H1 (cell line): ENCODE data around the gene NUDT4B. TPM values are rescaled to one million over a fixed set of nuclear protein-coding genes. Genes with fewer than 3 reads are reported as not detected.
"Not testable (repeated sequence)": the region's sequence is repeated elsewhere in the genome, so short reads cannot be mapped to it uniquely, and the experiment has no call there.

Source experiments
- CTCF ChIA-PET: fragments of 300-600 bp; sonication (Branson Sonifier 250); formaldehyde crosslinking; loops from one replicate; lab custom pipeline; 2021; ENCODE audit not compliant: partially characterized antibody; lab: Charles Lee
- POLR2A ChIA-PET: fragments of 300-600 bp; sonication (Branson Sonifier 250); formaldehyde crosslinking; loops from one replicate; lab custom pipeline; 2021; ENCODE audit warnings: inconsistent platforms; ENCODE audit not compliant: partially characterized antibody; lab: Charles Lee
- DNase-seq, 2 experiments: peaks; one replicate each; pipeline versions ENCODE4 v3.0.0 to v3.0.0-alpha.2; 2010 to 2022; ENCODE audit warnings: low spot score in 2 of 2, low read depth in 1 of 2, mixed read lengths in 1 of 2
- FAIRE-seq: peaks from 2 replicates; lab custom pipeline; 2011; peaks lifted over from hg19 to GRCh38; lab: Jason Lieb, UNC
- H2AFZ ChIP-seq: 2 replicates; pipeline ENCODE4 v1.8.1; 2012; ENCODE audit warnings: low read length, inconsistent platforms
- H2AK5ac ChIP-seq: 2 replicates; pipeline ENCODE4 v1.6.1; 2013; ENCODE audit warnings: low read depth, low read length
- H2BK120ac ChIP-seq: replicated peaks from 2 replicates; pipeline ENCODE3; 2013; ENCODE audit warnings: low read depth, low read length, inconsistent platforms
- H2BK12ac ChIP-seq: 2 replicates; pipeline ENCODE4 v1.6.1; 2013; ENCODE audit warnings: low read depth, low read length
- H2BK15ac ChIP-seq: 2 replicates; pipeline ENCODE4 v1.6.1; 2013; ENCODE audit warnings: low read length
- H2BK20ac ChIP-seq: 2 replicates; pipeline ENCODE4 v1.6.1; 2013; ENCODE audit warnings: low read length
- H2BK5ac ChIP-seq: 2 replicates; pipeline ENCODE4 v1.6.1; 2013; ENCODE audit warnings: low read depth, low read length
- H3K14ac ChIP-seq: 2 replicates; pipeline ENCODE4 v1.6.1; 2013; ENCODE audit warnings: inconsistent platforms; ENCODE audit not compliant: insufficient read length
- H3K18ac ChIP-seq: 2 replicates; pipeline ENCODE4 v1.6.1; 2013; ENCODE audit warnings: low read length; ENCODE audit errors: extremely low read depth
- H3K23ac ChIP-seq: 2 replicates; pipeline ENCODE4 v1.6.1; 2013; ENCODE audit warnings: inconsistent platforms; ENCODE audit not compliant: insufficient read length
- H3K23me2 ChIP-seq: 2 replicates; pipeline ENCODE4 v1.6.1; 2013; ENCODE audit warnings: low read depth, low read length
- H3K27ac ChIP-seq: 2 replicates; pipeline ENCODE4 v1.6.1; 2011; ENCODE audit warnings: low read depth, low read length, inconsistent platforms
- H3K27me3 ChIP-seq, 4 experiments: replicated peaks in 1 of 4; 1 replicate in 1 of 4; 2 replicates in 3 of 4; pipeline versions ENCODE4 v1.6.1 to v1.8.1; 2011 to 2013; ENCODE audit warnings: low read length in 3 of 4, mild to moderate bottlenecking in 3 of 4, inconsistent platforms in 2 of 4, mixed read lengths in 2 of 4, moderate library complexity in 1 of 4; ENCODE audit not compliant: control insufficient read depth in 3 of 4, insufficient read depth in 3 of 4; ENCODE audit errors: extremely low read depth in 1 of 4
- H3K36me3 ChIP-seq, 4 experiments: 2 replicates each; pipeline versions ENCODE4 v1.6.1 to v1.8.1; 2011 to 2013; ENCODE audit warnings: mild to moderate bottlenecking in 4 of 4, low read length in 3 of 4, moderate library complexity in 2 of 4, control low read depth in 1 of 4, inconsistent platforms in 1 of 4; ENCODE audit not compliant: insufficient read depth in 4 of 4, control insufficient read depth in 2 of 4
- H3K4ac ChIP-seq: replicated peaks from 2 replicates; pipeline ENCODE3; 2013; ENCODE audit warnings: low read length, low read depth, mixed read lengths, inconsistent platforms; ENCODE audit not compliant: insufficient read length
- H3K4me1 ChIP-seq, 4 experiments: replicated peaks in 1 of 4; 1 replicate in 1 of 4; 2 replicates in 3 of 4; pipeline versions ENCODE4 v1.6.1 to v1.8.1; 2011 to 2013; ENCODE audit warnings: low read length in 3 of 4, inconsistent platforms in 2 of 4, mixed read lengths in 1 of 4; ENCODE audit not compliant: insufficient read depth in 4 of 4, control insufficient read depth in 3 of 4
- H3K4me2 ChIP-seq, 2 experiments: 2 replicates each; pipeline versions ENCODE4 v1.6.1 to v1.8.1; 2011 to 2013; ENCODE audit warnings: low read depth in 2 of 2, low read length in 2 of 2, control low read depth in 1 of 2, inconsistent platforms in 1 of 2, mild to moderate bottlenecking in 1 of 2; ENCODE audit not compliant: insufficient read depth in 1 of 2
- H3K4me3 ChIP-seq, 4 experiments: fragments of 200-600, 300-600 bp in 1 of 4; sonication (generic), shearing (Covaris generic), sonication (Bioruptor Twin) in 1 of 4; 2 replicates each; pipeline versions ENCODE4 v1.5.1 to v1.8.1; 2011 to 2016; ENCODE audit warnings: low read length in 4 of 4, low read depth in 3 of 4, control low read depth in 2 of 4, inconsistent platforms in 2 of 4, mild to moderate bottlenecking in 2 of 4, mixed read lengths in 1 of 4, moderate library complexity in 1 of 4; ENCODE audit not compliant: insufficient read depth in 2 of 4; ENCODE audit errors: extremely low read depth in 1 of 4
- H3K56ac ChIP-seq: replicated peaks from 2 replicates; pipeline ENCODE3; 2013; ENCODE audit warnings: low read depth, mild to moderate bottlenecking, mixed read lengths, low read length, inconsistent platforms; ENCODE audit not compliant: insufficient read length
- H3K79me1 ChIP-seq: 2 replicates; pipeline ENCODE4 v1.6.1; 2013; ENCODE audit warnings: low read depth, low read length, control low read depth
- H3K79me2 ChIP-seq, 2 experiments: 2 replicates each; pipeline versions ENCODE4 v1.6.1 to v1.8.1; 2012 to 2013; ENCODE audit warnings: low read length in 2 of 2, mild to moderate bottlenecking in 2 of 2, inconsistent platforms in 1 of 2; ENCODE audit not compliant: insufficient read depth in 2 of 2, control insufficient read depth in 1 of 2
- H3K9ac ChIP-seq, 4 experiments: replicated peaks in 1 of 4; 1 replicate in 1 of 4; 2 replicates in 3 of 4; pipeline versions ENCODE4 v1.6.1 to v1.8.1; 2011 to 2013; ENCODE audit warnings: low read depth in 3 of 4, low read length in 3 of 4, control low read depth in 2 of 4, mild to moderate bottlenecking in 2 of 4, moderate library complexity in 2 of 4, inconsistent platforms in 1 of 4; ENCODE audit errors: extremely low read depth in 1 of 4
- H3K9me3 ChIP-seq, 2 experiments: 2 replicates each; pipeline versions ENCODE4 v1.6.1 to v1.8.1; 2012 to 2013; ENCODE audit warnings: mild to moderate bottlenecking in 2 of 2, moderate library complexity in 2 of 2, control low read depth in 1 of 2, inconsistent platforms in 1 of 2, low read depth in 1 of 2, low read length in 1 of 2, mixed read lengths in 1 of 2; ENCODE audit not compliant: insufficient read depth in 2 of 2
- H4K20me1 ChIP-seq, 2 experiments: replicated peaks in 1 of 2; 2 replicates each; pipeline versions ENCODE3 to v1.8.1; 2011 to 2013; ENCODE audit warnings: inconsistent platforms in 2 of 2, low read length in 2 of 2, mild to moderate bottlenecking in 1 of 2; ENCODE audit not compliant: insufficient read depth in 2 of 2, control insufficient read depth in 1 of 2
- H4K5ac ChIP-seq: 2 replicates; pipeline ENCODE4 v1.6.1; 2013; ENCODE audit warnings: low read length, low read depth, mixed read lengths, inconsistent platforms; ENCODE audit not compliant: insufficient read length
- H4K8ac ChIP-seq: 2 replicates; pipeline ENCODE4 v1.8.0; 2013; ENCODE audit warnings: mild to moderate bottlenecking, moderate library complexity, low read length, inconsistent platforms; ENCODE audit not compliant: insufficient read depth; ENCODE audit errors: extremely low read depth
- H4K91ac ChIP-seq: replicated peaks from 2 replicates; pipeline ENCODE3; 2013; ENCODE audit warnings: low read length, mixed read lengths, inconsistent platforms; ENCODE audit not compliant: insufficient read length
- WGBS, 2 experiments: shearing (Covaris generic) in 1 of 2; methylation state at CpG; one replicate each; pipeline versions ENCODE4 v1.1.6 to v1.1.7; 2013 to 2015; ENCODE audit warnings: low lambda C conversion rate in 2 of 2, mixed read lengths in 2 of 2, inconsistent platforms in 1 of 2, low coverage in 1 of 2, missing lambda C conversion rate in 1 of 2; ENCODE audit not compliant: insufficient replicate concordance in 2 of 2, insufficient coverage in 1 of 2, insufficient read length in 1 of 2; ENCODE audit errors: extremely low coverage in 1 of 2, missing lambda C conversion rate in 1 of 2; 5-methylcytosine and 5-hydroxymethylcytosine counted together
- polyA plus RNA-seq, 7 experiments: library from polyadenylated mRNA; depleted of rRNA in 3 of 7; stranded (reverse) in 5 of 7; unstranded in 2 of 7; fragments of >200 nt in 5 of 7; fragments of 200-250 nt in 2 of 7; gene quantifications; 1 replicate in 5 of 7; 2 replicates in 1 of 7; 4 replicates in 1 of 7; pipeline versions ENCODE4 v1.2.1 to v1.2.3, GENCODE V29; 2011 to 2013; ENCODE audit warnings: missing spikeins in 2 of 7, mixed read lengths in 2 of 7
- total RNA-seq: library from RNA; stranded (reverse); fragmentation: NEBNext Ultra II Directional; extraction: Animal tissue kit (Norgen Biotek cat#: 25700); gene quantifications from 2 replicates; pipeline ENCODE4 v1.2.1, GENCODE V29; 2021

Gene NUDT4B
- total and polyA plus RNA-seq, 2 of the 8 experiments (the other 6 are each of a cell fraction or from before 2014, with no cell fraction given): 11.0 TPM; not detected in 1

GRCh38 chr1:148743726-148744720 lies 4.6 kb upstream of the NUDT4B start:
- H3K9me3 ChIP-seq, H3K79me2 ChIP-seq, H4K91ac ChIP-seq, H3K23ac ChIP-seq, H4K8ac ChIP-seq, H4K20me1 ChIP-seq, DNase-seq, H3K4me3 ChIP-seq, H2AK5ac ChIP-seq, H3K9ac ChIP-seq, H3K79me1 ChIP-seq, POLR2A ChIA-PET, H3K4me1 ChIP-seq, H2BK20ac ChIP-seq, H3K27me3 ChIP-seq, H3K14ac ChIP-seq, H2BK12ac ChIP-seq, H2BK15ac ChIP-seq, FAIRE-seq, H2BK120ac ChIP-seq, H2BK5ac ChIP-seq, H3K4ac ChIP-seq, H3K4me2 ChIP-seq, H3K23me2 ChIP-seq, H4K5ac ChIP-seq, H3K27ac ChIP-seq, H2AFZ ChIP-seq, H3K18ac ChIP-seq, CTCF ChIA-PET, H3K56ac ChIP-seq, H3K36me3 ChIP-seq: not testable (repeated sequence)
- no CpG with 5 or more reads among the region's 9 CpGs for WGBS, 2 experiments

DNA sequence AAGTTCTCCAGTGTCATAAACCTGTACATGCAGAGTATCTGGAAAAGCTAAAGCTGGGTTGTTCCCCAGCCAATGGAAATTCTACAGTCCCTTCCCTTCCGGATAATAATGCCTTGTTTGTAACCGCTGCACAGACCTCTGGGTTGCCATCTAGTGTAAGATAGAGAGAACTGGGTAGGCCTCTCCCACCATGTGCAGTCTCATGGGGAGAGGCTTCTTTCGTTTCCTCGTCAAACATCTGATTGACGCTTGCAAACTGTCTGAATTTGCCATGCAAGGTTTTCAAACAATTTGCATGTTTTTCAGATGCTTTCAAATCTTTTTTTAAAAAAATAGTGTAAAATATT lies 734 bp downstream of the NUDT4B start:
- H4K5ac ChIP-seq, H3K79me2 ChIP-seq, H3K4me2 ChIP-seq, H2AK5ac ChIP-seq, H4K20me1 ChIP-seq, H2BK12ac ChIP-seq, H3K9ac ChIP-seq, H3K27ac ChIP-seq, H2BK120ac ChIP-seq, H3K27me3 ChIP-seq, H2BK15ac ChIP-seq, H3K14ac ChIP-seq, POLR2A ChIA-PET, H2BK5ac ChIP-seq, CTCF ChIA-PET, H3K36me3 ChIP-seq, DNase-seq, H3K79me1 ChIP-seq, H3K4me1 ChIP-seq, H3K18ac ChIP-seq, H3K23me2 ChIP-seq, H2AFZ ChIP-seq, H3K23ac ChIP-seq, H3K9me3 ChIP-seq, H3K4me3 ChIP-seq, H3K56ac ChIP-seq, H2BK20ac ChIP-seq, H4K91ac ChIP-seq, FAIRE-seq, H3K4ac ChIP-seq, H4K8ac ChIP-seq: not testable (repeated sequence)
- WGBS, 2 experiments: no CpG with 5 or more reads among the region's 5 CpGs
